ENCODE data around the gene FES. TPM values are rescaled to one million over a fixed set of nuclear protein-coding genes. Genes with fewer than 3 reads are reported as not detected.
"Not testable (repeated sequence)": the region's sequence is repeated elsewhere in the genome, so short reads cannot be mapped to it uniquely, and the experiment has no call there.

Gene FES
- total RNA-seq, 1 donor from 2014 or later: 4.8 TPM

DNA sequence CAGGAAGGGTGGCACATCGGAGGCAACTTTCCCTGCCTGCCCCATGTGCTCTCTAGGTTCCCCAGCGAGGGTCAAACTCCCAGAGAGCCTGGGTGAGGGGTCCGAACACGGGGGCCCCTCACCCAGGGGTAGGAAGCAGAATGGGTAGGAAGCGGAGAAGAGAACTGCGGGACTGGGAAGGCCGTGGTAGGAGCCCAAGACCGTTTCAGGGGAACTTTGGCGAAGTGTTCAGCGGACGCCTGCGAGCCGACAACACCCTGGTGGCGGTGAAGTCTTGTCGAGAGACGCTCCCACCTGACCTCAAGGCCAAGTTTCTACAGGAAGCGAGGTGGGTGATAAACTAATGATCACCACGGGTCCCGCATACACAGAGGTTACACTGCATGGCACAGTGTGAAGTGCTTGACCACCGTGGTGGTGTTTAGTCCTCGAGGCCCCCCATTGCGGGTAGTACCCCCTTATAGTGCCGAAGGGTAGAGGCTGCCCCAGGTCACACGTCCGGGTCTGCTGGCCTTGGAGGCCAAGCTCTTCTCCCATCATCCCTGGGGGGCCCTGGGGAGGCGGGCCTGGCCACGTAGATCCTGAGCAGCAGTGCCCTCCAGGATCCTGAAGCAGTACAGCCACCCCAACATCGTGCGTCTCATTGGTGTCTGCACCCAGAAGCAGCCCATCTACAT lies 8.3 kb downstream of the FES start:
- no peak for DNase-seq

DNA sequence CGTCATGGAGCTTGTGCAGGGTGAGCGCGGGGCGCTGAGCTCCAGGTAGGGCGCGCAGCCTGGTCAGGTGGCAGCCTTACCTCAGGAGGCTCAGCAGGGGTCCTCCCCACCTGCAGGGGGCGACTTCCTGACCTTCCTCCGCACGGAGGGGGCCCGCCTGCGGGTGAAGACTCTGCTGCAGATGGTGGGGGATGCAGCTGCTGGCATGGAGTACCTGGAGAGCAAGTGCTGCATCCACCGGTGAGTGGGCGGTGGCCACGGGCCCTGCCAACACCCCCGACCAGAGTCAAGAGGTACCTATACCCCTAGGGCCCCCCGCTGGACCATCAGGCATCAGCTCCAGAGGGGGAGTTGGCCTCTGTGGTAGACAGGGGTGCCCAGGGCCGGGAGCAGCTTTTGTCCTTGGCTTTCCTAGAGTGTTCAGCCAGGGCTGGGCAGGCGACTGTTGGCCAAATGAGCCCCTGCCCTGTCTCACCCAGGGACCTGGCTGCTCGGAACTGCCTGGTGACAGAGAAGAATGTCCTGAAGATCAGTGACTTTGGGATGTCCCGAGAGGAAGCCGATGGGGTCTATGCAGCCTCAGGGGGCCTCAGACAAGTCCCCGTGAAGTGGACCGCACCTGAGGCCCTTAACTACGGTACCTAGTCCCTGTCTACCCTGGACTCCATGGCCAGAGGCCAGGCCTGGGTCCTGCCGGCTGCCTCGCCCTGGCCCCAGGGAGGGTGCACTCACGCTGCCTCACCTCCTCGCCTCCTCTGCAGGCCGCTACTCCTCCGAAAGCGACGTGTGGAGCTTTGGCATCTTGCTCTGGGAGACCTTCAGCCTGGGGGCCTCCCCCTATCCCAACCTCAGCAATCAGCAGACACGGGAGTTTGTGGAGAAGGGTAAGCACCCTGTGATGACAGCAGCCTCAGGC lies 9.1 kb downstream of the FES start:
- no peak for DNase-seq

DNA sequence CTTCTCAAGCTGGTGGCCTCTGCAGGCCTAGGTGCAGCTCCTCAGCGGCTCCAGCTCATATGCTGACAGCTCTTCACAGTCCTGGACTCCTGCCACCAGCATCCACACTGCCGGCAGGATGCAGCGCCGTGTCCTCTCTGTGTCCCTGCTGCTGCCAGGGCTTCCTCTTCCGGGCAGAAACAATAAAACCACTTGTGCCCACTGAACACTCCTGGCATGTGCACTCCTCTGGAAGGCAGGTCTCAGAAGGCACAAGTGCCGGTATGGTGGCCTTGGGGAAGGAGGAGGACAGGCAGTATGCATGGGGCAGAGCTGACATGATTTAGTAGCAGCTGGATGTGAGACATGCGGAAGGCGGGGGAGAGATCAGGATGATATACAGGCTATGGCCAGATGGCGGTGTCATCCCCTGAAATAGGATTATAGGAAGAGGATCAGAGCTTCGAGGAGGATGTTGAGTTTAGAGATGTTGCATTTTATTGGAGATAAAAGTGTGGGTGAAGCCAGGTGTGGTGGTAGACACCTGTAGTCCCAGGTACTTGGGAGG lies 11.3 kb downstream of the FES start:
- DNase-seq: peak; percentile 61

DNA sequence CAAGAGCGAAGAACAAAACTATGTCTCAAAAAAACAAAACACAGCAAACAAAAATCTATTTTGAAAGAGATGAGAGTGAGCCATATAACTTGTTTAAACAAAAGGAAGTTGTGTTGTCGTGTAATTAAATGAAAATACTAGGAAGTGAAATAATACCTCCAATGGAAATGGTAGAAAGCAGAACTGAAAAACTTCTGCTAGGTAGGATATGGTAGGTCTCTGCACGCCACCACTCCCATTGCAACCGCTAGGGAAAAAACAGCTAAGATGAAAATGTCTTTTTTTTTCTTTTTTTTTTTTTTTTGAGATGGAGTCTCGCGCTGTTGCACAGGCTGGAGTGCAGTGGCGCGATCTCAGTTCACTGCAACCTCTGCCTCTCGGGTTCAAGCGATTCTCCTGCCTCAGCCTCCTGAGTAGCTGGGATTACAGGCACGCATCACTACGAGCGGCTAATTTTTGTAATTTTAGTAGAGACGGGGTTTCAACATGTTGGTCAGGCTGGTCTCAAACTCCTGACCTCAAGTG lies 12.9 kb downstream of the FES start:
- not testable (repeated sequence) for DNase-seq

DNA sequence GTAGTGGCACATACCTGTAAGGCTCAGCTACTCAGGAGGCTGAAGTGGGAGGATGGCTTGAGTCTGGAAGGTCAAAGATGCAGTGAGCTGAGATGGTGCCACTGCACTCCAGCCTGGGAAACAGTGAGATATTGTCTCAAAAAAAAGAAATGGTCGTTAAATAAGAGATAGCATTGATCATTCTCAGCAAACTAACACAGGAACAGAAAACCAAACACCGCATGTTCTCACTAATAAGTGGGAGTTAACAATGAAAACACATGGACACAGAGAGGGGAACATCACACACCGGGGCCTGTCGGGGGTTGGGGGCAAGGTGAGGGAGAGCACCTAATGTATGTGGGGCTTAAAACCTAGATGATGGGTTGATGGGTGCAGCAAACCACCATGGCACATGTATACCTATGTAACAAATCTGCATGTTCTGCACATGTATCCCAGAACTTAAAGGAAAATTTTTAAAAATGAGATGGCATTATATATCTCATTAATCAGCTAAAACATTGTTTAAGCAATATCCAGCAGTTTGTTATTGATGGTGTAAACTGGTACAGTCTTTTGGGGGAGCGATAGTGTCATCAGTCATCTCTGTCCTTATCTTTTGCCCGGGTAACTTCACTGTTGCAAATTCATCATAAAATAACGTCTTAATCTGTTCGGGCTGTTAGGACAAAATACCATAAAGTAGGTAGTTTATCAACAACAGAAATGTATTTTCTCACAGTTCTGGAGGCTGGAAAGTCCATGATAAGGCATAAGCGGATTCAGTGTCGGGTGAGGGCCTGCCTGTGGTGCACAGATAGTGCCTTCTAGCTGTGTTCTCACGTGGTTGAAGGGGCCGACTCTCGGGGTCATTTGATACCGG lies 17.1 kb downstream of the FES start:
- no peak for DNase-seq

DNA sequence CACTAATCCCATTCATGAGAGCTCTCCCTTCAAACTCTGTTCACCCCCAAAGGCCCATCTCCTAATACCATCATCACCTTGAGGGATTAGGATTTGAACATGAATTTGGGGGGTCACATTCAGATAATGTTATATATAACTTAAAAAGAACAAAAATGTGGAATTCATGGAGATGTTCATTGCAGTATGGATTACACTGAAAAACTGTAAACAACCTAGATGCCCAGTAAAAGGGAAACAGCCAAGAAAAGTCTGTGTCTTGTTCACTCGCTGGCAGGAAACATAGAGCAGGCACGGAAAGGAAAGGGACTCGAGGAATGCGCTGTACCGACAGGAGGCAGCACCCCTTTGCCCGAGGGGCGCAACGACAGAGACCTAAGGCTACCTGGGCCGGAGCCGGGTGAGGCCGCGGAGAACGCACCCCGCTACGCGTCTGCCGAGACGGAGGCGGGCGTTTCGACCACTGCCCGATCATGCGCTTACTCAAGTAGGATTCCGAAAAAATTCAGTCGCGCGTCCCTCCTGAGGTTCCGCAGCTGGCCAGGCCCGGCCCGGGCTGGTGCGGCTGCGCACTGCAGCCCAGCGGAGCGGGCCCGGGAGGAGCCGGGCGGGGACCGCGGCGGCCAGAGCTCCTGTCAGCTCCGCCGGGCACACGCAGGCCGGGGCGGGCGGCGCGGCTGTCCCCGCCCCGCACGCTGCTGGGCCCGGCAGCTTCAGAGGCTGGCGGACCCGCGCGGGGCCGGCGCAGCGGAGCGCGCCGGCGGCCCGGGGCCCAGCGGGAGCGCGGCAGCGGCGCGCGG lies 17.9 kb downstream of the FES start:
- peak; percentile 59 for DNase-seq

DNA sequence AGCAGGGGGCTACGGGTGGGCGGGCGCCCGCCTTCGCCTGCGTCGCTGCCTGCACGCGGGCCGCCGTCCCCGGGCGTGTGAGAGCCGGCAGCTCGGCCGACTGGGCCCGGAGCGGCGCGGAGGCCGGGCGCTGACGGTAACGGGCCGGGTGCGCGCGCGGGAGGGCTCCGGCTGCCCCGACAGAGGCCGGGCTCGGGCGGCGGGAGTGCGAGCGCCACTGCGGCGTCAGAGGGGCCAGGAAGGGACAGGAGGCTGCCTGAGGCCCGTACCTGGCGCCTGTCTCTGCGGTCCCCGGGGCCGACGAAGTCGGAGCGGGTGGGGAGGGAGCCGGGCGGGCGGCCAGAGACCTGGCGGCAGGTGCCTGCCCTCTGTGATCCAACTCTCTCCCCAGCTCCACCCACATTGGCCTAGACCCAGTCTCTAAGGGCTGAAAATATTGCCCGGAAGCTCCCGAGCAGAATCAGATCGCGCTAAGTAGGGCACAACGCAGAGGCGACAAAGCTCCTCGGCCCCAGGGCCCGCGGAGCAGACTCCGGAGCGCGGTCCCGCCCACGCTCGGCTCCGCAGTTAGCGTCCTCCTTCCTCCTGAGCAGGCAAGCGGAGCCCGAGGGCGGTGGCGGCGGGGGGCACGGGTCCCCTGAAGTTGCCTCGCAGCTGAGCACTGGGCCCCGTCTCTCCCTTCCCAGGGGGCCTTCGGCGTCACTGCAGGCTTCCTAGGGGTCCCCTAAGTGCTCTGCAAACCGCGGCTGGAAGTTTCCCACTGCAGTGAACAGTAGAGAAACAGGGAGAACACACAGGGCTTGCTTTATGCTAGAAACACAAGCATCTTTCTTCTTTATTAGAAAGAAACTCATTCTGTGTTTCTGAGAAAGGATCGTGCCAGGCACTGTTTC lies 18.8 kb downstream of the FES start, which contains the start of gene MAN2A2:
MAN2A2 (plus strand) TSS at position 463 of the 893 bp plus-strand sequence. CDS start 906 bp downstream, outside the sequence.
- DNase-seq: peak; percentile 42

DNA sequence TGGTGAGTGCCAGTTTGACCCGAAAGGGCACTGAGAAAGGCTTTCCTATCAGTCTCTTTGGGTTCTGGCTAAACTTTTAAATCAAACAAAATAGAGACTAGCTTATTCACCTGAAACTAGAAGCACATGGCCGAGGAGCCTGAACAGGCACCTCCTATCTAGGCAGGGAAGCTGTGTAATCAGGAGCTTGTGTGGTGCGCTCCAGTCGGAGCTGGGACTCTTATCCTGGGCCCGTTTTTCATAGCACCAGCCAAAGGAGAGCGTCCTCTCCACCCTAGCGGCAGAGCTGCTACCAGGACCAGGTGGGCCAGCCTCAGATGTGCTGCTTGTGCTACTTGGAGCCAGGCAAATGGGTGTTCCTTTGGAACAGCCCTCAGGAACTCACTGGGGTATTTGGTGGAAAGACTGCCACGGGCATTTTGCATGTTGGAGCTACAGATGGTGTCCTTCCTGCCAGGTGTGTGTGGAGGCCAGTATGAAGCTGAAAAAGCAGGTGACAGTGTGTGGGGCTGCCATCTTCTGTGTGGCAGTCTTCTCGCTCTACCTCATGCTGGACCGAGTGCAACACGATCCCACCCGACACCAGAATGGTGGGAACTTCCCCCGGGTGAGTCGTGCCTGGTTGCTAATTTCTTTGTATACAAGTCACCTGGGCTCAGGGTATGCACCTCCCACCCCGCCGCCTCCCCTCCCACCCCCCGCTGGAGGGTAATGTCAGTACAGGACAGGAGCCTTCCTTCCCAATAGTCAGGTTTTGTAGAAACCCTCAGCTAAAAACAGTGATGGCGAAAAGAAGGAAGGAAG lies 19.6 kb downstream of the FES start:
- no peak for DNase-seq

DNA sequence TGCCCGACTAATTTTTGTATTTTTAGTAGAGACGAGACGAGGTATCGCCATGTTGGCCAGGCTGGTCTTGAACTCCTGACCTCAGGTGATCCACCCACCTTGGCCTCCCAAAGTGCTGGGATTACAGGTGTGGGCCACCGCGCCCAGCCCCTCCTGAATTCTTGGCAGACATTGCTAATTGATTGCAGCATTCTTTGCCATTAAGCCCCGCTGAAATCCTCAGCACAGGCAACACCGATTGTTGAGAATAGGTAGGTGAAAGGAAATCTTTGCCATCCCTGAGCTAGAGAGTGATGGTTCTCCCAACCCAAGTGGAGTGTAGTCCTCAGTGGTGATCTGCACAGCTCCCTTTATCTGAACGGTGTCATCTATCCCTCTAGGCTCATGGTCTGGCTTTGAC lies 20.4 kb downstream of the FES start:
- no peak for DNase-seq

DNA sequence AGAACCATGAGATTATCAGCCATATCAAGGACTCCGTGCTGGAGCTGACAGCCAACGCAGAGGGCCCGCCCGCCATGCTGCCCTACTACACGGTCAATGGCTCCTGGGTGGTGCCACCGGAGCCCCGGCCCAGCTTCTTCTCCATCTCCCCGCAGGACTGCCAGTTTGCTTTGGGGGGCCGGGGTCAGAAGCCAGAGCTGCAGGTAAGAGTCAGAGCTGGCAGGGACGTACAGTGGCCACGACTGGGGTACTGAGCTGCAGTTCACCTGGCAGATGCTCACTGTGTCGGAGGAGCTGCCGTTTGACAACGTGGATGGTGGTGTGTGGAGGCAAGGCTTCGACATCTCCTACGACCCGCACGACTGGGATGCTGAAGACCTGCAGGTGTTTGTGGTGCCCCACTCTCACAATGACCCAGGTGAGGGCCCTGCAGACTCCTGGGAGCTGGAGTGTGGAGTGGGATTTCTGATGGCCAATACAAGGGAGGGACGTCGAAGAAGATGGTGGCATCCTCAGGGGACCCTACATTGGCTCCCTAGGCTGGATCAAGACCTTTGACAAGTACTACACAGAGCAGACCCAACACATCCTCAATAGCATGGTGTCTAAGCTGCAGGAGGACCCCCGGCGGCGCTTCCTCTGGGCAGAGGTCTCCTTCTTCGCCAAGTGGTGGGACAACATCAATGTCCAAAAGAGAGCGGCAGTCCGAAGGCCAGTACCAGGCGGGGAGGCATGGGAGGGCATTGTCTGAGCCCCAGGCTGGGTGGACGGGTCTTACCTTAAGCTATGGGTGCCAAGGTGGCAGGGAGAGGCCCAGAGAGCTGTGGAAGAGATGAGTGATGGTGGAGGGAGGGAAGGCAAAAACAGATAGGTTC lies 21.2 kb downstream of the FES start:
- no peak for DNase-seq

DNA sequence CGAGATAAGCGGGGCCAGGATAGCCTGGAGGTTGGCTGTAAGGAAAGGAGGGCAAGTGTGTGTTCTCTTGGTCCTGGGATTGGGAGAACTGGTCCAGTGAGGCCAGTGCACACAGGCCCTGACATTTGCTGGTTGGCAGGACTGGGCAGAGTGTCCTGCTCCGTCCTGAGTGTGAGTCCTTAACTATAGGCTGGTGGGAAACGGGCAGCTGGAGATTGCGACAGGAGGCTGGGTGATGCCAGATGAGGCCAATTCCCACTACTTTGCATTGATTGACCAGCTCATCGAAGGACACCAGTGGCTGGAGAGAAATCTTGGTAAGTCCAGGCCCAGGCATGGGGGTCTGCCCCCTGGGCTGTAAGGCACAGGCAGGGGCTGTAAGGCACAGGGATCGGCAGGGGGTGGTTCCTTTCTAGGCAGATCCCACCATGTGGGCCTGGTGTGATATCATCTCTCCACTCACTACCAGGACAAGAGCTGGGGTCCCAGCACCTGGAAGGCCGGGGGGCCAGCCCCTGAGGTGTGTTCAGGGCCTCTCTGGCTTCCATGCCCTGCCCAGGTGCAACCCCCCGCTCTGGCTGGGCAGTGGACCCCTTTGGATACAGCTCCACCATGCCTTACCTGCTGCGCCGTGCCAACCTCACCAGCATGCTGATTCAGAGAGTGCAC lies 22.0 kb downstream of the FES start:
- no peak for DNase-seq

DNA sequence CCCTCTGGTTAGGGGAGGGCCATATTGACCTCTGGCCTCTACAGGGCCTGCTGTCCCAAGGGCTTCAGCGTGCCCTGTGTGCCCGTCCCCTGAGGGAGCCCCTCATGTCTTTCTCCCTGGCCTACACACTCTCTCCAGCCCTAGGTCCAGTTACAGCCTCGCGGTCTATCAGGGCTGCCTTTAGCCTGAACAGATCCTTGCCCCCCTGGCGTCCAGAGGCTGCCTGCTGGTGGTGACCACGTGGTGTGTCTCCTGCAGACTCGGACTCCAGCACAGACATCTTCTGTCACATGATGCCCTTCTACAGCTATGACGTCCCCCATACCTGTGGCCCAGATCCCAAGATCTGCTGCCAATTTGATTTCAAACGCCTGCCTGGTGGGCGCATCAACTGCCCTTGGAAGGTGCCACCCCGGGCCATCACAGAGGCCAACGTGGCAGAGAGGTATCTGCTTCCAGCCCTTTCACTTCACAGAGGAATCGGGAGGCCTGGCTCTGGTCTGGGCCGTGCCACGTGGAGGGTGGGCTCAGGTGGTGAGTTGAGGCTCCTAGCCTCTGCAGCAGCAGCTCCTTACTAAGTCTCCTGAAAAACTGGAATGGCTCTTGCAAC lies 22.9 kb downstream of the FES start:
- no peak for DNase-seq

DNA sequence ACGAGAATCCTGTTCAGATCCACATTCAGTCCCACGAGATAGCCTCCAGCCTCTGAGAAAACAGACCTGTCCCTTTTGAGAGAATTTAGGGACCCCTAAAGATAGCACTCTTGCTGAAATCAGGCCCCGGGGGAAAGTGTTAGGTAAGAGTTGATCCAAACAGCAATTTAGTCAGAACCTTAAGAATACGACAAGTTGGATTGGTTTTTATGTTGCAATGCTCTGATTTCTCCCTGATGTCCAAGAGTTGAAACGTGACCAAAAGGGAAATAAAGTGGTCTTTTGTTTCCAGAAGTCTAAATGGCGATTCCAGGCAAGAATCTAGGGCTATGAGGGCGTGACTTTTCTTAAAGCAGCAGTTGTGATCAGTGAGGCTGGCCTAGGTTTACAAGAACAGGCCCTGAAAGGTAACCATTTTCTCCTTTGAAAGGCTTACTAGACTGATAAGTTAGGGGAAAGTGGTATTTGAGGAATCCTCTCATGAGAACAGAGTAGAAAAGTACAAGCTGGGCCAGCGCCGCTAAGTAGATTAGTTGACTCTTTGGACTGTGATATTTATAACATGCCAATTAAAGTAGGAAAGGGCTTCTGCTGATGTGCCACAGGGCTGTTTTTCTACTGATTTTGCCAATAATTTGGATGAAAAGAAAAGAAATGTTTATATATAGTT lies 23.7 kb downstream of the FES start:
- no peak for DNase-seq

DNA sequence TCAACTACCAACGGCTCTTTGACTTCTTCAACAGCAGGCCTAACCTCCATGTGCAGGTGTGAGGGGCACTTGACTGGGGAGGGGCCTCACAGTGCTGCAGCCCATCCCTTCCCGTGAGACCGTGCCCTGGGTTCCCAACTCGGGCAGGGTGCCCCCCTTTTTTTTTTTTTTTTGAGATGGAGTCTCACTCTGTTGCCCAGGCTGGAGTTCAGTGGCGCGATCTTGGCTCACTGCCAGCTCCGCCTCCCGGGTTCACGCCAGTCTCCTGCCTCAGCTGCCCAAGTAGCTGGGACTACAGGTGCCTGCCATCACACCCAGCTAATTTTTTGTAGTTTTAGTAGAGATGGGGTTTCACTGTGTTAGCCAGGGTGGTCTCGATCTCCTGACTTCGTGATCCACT lies 25.1 kb downstream of the FES start:
- not testable (repeated sequence) for DNase-seq

DNA sequence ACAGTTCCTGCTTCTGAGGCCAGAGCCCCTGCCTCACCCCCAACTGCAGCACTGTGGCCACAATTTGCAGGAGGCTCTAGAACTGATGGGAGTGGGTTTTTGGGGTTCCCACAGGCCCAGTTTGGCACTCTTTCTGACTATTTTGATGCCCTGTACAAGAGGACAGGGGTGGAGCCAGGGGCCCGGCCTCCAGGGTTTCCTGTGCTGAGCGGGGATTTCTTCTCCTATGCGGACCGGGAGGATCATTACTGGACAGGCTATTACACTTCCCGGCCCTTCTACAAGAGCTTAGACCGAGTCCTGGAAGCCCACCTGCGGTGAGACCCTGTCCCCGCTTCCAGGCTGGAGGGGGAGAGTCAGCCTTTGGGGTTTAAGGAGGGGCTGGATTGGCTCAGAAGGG lies 25.7 kb downstream of the FES start:
- no peak for DNase-seq

All from occipital lobe (tissue), 2 donors.